Hepatocyte (in vitro differentiated cells): ENCODE data around the gene HDAC5.

Source experiments
- CTCF ChIP-seq: fragments of 200-600 bp; sonication (generic); IDR thresholded peaks from 2 replicates; pipeline ENCODE4 v1.5.1; 2016; ENCODE audit warnings: antibody characterized with exemption, mild to moderate bottlenecking; ENCODE audit not compliant: poor library complexity
- EZH2 ChIP-seq: fragments of 200-600 bp; sonication (generic); IDR thresholded peaks from 2 replicates; pipeline ENCODE4 v1.6.1; 2016; ENCODE audit warnings: antibody characterized with exemption, mild to moderate bottlenecking, borderline replicate concordance

DNA sequence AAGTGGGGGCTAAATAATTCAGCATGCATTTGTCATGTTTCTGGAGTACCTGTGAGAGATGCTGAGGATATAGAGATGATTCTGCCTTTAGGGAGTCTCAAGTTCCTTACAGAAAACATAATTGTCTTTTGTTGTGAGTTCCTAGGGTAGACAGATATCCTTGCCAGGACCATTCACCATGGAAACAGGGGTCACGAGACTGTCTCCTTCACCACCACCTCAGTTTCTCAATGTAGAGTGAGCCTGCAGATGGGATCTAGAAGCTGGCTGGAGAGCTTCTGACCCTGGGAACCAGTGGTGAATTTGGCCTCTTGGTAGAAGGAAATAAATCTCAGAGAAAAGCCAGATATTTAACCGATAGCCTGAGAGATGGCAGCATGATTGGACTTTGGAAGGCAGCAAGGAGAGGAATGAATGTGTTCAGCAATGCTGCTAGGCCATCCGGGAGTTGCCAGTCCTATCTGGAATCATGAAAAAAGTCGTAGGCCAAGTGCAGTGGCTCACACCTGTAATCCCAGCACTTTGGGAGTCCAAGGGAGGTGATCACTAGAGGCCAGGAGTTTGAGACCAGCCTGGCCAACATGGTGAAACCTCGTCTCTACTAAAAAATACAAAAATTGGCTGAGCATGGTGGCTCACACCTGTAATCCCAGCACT lies 7.4 kb upstream of the HDAC5 start:
- no peak for TF ChIP-seq EZH2
- TF ChIP-seq CTCF = no peak
